C4-2B (cell line): Measurements from ENCODE around the gene GRK4.

Source experiments
- H3K27ac ChIP-seq: fragments of 450-650 bp; 2 replicates; pipeline ENCODE4 v1.5.1; 2017
- CTCF ChIP-seq: fragments of 450-650 bp; conservative IDR thresholded peaks from 2 replicates; pipeline ENCODE4 v1.5.1; 2017; ENCODE audit warnings: mild to moderate bottlenecking
- ZFX ChIP-seq: fragments of 450-650 bp; IDR thresholded peaks from 2 replicates; pipeline ENCODE4 v1.6.1; 2017

Gene GRK4

GRCh38 chr4:3074078-3074845 is 110.9 kb downstream of the GRK4 start, which contains the start of the genes HTT and HTT-AS:
TSS of gene HTT (plus strand) at chr4:3074681. CDS start at chr4:3074826, 145 bp downstream.
TSS of gene HTT-AS (minus strand) at chr4:3074538.
- TF ChIP-seq CTCF (no peak), ZFX (no peak)
- H3K27ac ChIP-seq = peak within 1 kb of the TSS; percentile 77

GRCh38 chr4:3074846-3075651 is 111.7 kb downstream of the GRK4 start:
- H3K27ac ChIP-seq = peak overlapping the region; percentile 77
- TF ChIP-seq ZFX (peak; percentile 59), CTCF (no peak)

GRCh38 chr4:3075652-3075981 is 112.2 kb downstream of the GRK4 start:
- TF ChIP-seq ZFX = no peak
- no peak for TF ChIP-seq CTCF
- H3K27ac ChIP-seq = peak overlapping the region; percentile 77

GRCh38 chr4:3077796-3078195 is 114.4 kb downstream of the GRK4 start:
- no peak overlapping the region for H3K27ac ChIP-seq
- TF ChIP-seq ZFX (no peak), CTCF (no peak)

GRCh38 chr4:3079694-3080123 is 116.3 kb downstream of the GRK4 start:
- TF ChIP-seq CTCF (no peak), ZFX (no peak)
- no peak overlapping the region for H3K27ac ChIP-seq

GRCh38 chr4:3082925-3083515 is 119.6 kb downstream of the GRK4 start:
- no peak overlapping the region for H3K27ac ChIP-seq
- no peak for TF ChIP-seq ZFX
- no peak for TF ChIP-seq CTCF

- no peak overlapping the region for H3K27ac ChIP-seq
- no peak for TF ChIP-seq CTCF
- TF ChIP-seq ZFX = no peak
Measured at GRCh38 chr4:3083732-3084131, 120.4 kb downstream of the GRK4 start.
